Measurements from ENCODE around the gene MTAP.
A peak's percentile ranks its signal among the peaks of the same experiment; 100 is the strongest.

MTAP gene

GRCh38 chr9:21802418-21803000 lies at the start of gene MTAP:
Gene MTAP, plus strand, starts transcription at chr9:21802636. Its CDS starts 113 bp downstream, at chr9:21802749.
- peak; percentile 92 for DNase-seq

- DNase-seq = no peak
Measured at GRCh38 chr9:21753523-21753922, 48.9 kb upstream of the MTAP start.

- no peak for DNase-seq
Measured at GRCh38 chr9:21754741-21755140, 47.7 kb upstream of the MTAP start.

GRCh38 chr9:21758540-21758939 lies 43.9 kb upstream of the MTAP start:
- DNase-seq = no peak

GRCh38 chr9:21761309-21761901 lies 41.0 kb upstream of the MTAP start:
- no peak for DNase-seq

GRCh38 chr9:21762064-21762463 lies 40.4 kb upstream of the MTAP start:
- no peak for DNase-seq

- DNase-seq = no peak
Measured at GRCh38 chr9:21764846-21765245, 37.6 kb upstream of the MTAP start.

- no peak for DNase-seq
Measured at GRCh38 chr9:21766096-21766495, 36.3 kb upstream of the MTAP start.

GRCh38 chr9:21770871-21771560 lies 31.4 kb upstream of the MTAP start:
- no peak for DNase-seq

GRCh38 chr9:21777701-21778100 lies 24.7 kb upstream of the MTAP start:
- DNase-seq = no peak

GRCh38 chr9:21778304-21778703 lies 24.1 kb upstream of the MTAP start:
- no peak for DNase-seq

- DNase-seq = no peak
Measured at GRCh38 chr9:21779397-21779796, 23.0 kb upstream of the MTAP start.

- DNase-seq = no peak
Measured at GRCh38 chr9:21781656-21782055, 20.8 kb upstream of the MTAP start.

- no peak for DNase-seq
Measured at GRCh38 chr9:21782205-21782604, 20.2 kb upstream of the MTAP start.

- no peak for DNase-seq
Measured at GRCh38 chr9:21788752-21789151, 13.7 kb upstream of the MTAP start.

- DNase-seq = peak; percentile 91
Measured at GRCh38 chr9:21789541-21790037, 12.8 kb upstream of the MTAP start.

GRCh38 chr9:21795483-21795882 lies 7.0 kb upstream of the MTAP start:
- no peak for DNase-seq

- DNase-seq = no peak
Measured at GRCh38 chr9:21796768-21797167, 5.7 kb upstream of the MTAP start.

GRCh38 chr9:21800931-21801682 lies 1.3 kb upstream of the MTAP start:
- no peak for DNase-seq

- DNase-seq = no peak
Measured at GRCh38 chr9:21801683-21802417, 586 bp upstream of the MTAP start.

- DNase-seq = peak; percentile 12
Measured at GRCh38 chr9:21803649-21804048, 1.2 kb downstream of the MTAP start.

GRCh38 chr9:21804331-21804730 lies 1.9 kb downstream of the MTAP start:
- no peak for DNase-seq

- DNase-seq = no peak
Measured at GRCh38 chr9:21804791-21805190, 2.4 kb downstream of the MTAP start.
